Forelimb muscle (tissue), 1 donor: ENCODE measurements around the gene PPM1L. TPM values are rescaled to one million over a fixed set of nuclear protein-coding genes. Genes with fewer than 3 reads are reported as not detected.

Source experiments
- DNase-seq: peaks from one replicate; pipeline ENCODE4 v3.0.0-alpha.2; 2013; ENCODE audit warnings: low read depth
- polyA plus RNA-seq: library from polyadenylated mRNA; unstranded; fragments of 120-200 nt; gene quantifications from one replicate; pipeline ENCODE4 v1.2.1, GENCODE V29; 2013; ENCODE audit not compliant: insufficient read length

PPM1L gene
- polyA plus RNA-seq, 1 donor = 10.0 TPM

DNA sequence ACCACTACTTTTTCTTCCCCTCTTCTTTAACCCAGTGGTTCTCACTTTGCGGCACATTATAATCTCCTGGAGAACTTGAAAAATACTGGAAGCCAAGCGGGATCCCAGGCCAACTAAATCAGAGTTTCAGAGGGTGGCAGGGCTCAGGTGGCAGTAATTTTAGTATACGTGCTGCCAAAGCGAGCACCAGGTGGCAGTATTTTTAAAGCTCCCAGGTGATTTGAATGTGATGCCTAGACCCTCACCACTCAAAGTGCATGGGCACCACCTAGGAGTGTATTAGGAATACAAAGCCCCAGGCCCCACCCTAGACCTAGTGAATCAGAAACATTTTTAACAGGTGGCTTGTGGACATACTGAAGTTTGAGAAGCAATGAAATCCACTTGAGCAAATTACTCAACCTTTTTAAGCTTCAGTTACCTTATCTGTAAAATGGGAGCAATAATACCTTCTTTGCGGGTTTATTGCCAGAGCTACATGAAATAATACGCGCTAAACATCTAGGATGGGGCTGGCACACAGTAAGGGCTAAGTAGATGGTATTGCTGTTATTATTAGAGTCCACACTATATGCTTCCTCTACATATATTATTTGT is 340.8 kb downstream of the PPM1L start:
- no peak for DNase-seq

DNA sequence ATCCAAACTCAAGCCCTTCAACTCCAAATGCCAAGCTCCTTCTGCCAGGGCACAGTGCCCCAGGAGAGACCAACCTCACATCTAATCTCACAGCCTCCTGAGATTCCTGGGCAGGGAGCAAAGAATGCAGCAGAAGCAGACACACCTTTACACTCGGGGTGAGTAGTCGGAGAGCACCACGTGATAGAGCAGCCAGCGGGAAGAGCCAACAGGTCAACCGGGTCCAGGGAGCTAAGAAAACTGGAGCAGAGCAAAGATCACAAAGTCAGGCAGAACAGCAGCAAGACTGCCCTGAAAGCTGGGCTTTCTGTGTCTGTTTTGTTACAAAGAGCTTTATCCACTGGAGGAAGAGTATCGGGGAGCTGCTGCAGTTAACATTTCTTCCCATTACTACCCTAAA is 345.0 kb downstream of the PPM1L start:
- DNase-seq = no peak

DNA sequence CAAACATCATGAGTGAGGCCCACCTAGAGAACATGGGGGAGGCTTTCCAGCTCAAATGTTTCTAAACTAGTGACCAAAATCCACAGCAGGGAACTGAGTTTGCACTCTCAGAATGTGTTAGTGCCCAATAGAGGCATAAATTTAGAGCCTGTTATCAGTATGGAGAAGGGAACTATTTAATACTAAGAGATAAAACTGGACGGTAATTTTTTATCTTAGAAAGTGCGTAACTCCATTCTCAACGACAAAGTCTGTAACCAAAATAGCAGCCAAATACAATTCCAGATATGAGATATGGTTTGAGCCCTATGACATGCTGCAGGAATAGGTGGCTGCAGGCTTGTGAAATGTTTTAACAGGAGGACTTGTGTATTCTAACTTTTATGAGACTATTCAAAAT is 345.6 kb downstream of the PPM1L start:
- no peak for DNase-seq

DNA sequence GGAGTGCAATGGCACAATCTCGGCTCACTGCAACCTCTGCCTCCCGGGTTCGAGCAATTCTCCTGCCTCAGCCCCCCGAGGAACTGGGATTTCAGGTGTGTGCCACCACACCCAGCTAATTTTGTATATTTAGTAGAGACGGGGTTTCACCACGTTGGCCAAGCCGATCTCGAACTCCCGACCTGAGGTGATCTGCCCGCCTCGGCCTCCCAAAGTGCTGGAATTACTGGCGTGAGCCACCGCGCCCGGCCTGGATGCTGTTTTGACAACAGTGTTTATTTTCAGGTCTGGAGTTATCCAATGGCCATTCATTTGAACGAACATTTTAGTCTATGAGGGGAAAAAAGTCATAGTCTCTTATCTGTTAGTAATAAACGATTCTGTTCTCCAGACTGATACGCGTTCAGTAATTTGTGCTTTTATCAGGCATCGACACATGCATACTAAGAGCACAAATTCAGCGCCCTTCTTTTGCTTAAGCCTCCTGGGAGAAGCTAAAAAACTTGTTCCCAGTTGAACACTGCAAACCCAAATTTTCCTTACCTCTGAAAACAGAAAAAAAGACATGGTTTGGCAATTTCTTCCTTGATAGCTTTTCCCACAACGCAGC is 347.9 kb downstream of the PPM1L start:
- no peak for DNase-seq

DNA sequence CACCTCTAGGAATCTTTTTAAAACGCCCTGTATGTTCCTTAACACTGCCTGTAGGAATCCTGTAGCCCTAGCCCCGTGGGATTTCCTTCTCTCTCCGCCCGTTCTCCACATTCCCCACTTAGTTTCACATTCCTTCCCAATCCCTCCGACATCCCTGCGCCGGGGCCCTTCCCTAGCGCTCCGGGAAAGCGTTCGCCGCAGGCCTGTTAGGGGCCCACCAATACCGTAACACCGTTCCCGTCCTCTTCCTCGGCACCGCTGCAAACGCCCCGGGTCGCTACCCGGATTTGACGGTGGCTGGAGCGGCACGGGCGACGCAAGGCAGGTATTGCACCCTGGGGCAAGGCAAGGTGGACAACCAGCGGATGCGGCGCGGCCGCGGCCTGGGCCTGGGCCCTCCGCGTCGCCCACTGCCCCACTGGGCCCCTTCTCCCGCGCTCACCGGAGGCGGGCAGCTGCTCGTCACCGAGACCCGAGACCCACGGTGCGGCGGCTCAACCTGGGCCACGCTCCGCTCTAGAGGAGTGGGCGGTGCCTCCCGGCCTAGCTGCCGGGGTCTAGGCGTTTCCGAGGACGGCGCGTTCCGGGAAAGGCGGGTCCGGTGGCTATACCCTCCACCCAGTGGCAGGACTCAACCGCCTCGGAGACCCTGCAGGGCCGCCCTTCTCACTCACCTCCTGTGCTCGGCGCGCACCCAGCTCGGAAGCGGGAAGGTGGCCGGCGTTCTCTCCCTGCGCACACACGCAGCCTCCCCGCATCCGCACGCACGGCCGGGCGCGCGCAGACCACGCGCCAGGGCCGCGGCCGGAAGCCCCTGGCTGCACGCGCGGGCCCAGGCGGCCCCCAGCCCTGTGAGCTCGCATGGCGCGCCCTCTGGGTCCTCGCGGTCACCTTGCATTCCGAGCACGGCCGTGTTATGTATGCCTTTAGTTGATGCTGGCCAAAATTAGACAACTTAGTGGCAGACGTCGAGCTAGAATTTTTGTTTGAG is 348.8 kb downstream of the PPM1L start, which contains the start of gene B3GALNT1:
B3GALNT1 (minus strand) TSS at position 789 of the 991 bp plus-strand sequence. CDS start 18,595 bp downstream, outside the sequence.
- DNase-seq = peak; percentile 25

DNA sequence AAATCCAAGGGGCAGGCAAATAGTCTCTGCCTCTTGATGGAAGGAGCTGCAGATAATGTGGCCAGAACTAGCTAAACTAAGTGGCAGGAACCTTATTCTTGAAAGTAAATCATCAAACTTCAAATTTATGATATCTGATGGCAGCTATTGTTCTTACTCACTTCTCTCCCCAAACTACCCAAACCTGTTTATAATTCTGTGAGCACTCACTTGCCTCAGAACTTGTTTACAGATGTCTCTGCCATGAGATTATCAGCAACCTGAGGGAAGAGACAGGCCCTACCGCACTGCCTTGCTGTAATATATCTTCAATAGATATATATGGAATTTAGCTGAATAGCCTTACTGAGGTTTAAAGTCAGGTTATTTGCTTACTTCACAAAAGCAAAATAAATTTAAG is 351.3 kb downstream of the PPM1L start:
- DNase-seq = no peak

DNA sequence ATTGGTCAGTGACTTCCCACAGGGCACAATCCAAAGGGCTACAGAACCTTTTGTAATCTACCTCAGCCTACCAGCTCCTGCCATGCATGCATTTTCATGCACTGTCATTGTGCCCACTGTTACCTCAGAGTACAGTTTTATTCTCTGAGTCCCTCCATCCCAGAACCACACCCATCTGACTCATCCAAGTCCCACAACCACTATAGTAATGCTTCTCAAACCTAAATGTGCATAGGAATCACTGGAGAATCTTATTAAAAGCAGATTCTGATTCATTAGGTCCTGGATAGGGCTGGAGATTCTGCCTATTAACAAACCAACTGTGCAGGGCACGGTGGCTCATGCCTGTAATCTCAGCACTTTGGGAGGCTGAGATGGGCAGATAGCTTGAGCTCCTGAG is 352.8 kb downstream of the PPM1L start:
- DNase-seq = no peak

DNA sequence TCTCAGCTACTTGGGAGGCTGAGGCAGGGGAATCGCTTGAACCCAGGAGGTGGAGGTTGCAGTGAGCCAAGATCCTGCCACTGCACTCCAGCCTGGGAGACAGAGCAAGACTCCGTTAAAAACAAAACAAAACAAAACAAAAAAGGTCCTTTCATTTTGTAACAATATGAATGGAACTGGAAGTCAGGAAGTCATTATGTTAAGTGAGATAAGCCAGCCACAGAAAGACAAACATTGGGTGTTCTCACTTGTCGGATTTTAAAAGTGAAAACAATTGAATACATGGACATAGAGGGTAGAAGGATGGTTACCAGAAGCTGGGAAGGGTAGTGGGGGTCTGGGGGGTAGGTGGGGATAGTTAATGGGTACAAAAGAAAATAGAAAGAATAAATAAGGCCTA is 361.6 kb downstream of the PPM1L start:
- DNase-seq = no peak

DNA sequence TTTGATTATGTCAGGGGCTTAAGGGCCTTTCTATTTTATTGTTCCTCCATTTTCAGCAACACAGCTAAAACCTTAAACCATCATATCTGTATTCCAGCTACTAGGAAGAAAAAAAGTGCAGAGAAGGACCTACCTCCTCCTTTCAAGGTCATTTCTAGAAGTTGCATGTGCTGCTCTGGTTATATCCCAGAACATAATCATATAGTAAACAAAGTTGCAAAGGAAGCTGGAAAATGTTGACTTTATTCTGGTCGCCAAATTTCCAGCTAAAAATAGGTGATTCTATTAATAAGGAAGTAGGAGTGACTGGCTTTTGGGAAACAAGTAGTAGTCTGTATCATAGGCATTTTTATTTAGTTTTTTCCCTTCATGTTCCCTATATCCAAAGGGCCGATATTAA is 370.5 kb downstream of the PPM1L start:
- DNase-seq = no peak

Other genes starting within 250 kb of the PPM1L start
- gene KPNA4, start 190.7 kb upstream of the PPM1L start, polyA plus RNA-seq = 63.3 TPM
- gene ARL14, start 79.1 kb upstream of the PPM1L start, polyA plus RNA-seq = not detected